AG09309 (cell line): ENCODE results near the gene MYO1E.
A peak's percentile ranks its signal among the peaks of the same experiment; 100 is the strongest.

Source experiments
- DNase-seq: peaks from one replicate; pipeline ENCODE4 v3.0.0-alpha.2; 2010; ENCODE audit warnings: low read depth
- H3K4me3 ChIP-seq: 2 replicates; pipeline ENCODE4 v1.5.1; 2011; ENCODE audit warnings: mild to moderate bottlenecking, low read depth, low read length, moderate library complexity; ENCODE audit not compliant: control insufficient read depth
- CTCF ChIP-seq: IDR thresholded peaks from 2 replicates; pipeline ENCODE4 v1.5.1; 2011; ENCODE audit warnings: mild to moderate bottlenecking, low read depth, low read length, inconsistent platforms; ENCODE audit not compliant: insufficient read depth, control insufficient read depth; ENCODE audit errors: missing control alignments

MYO1E gene

GRCh38 chr15:59354417-59355031 is 18.1 kb downstream of the MYO1E start:
- TF ChIP-seq CTCF, result no peak
- H3K4me3 ChIP-seq, result no peak overlapping the region

GRCh38 chr15:59353994-59354416 is 18.7 kb downstream of the MYO1E start:
- no peak for TF ChIP-seq CTCF
- DNase-seq, result no peak
- no peak overlapping the region for H3K4me3 ChIP-seq

More at GRCh38 chr15:59354417-59355031, 18.1 kb downstream of the MYO1E start:
- no peak for DNase-seq

GRCh38 chr15:59352683-59353082 is 20.0 kb downstream of the MYO1E start:
- no peak for TF ChIP-seq CTCF
- H3K4me3 ChIP-seq, result no peak overlapping the region
- no peak for DNase-seq

- no peak for DNase-seq
- no peak for TF ChIP-seq CTCF
- no peak overlapping the region for H3K4me3 ChIP-seq
Observed at GRCh38 chr15:59352189-59352588, 20.5 kb downstream of the MYO1E start.

GRCh38 chr15:59350421-59350732 is 22.3 kb downstream of the MYO1E start:
- H3K4me3 ChIP-seq, result no peak overlapping the region
- TF ChIP-seq CTCF, result no peak
- DNase-seq, result no peak

- H3K4me3 ChIP-seq, result no peak overlapping the region
- no peak for TF ChIP-seq CTCF
- DNase-seq, result peak; percentile 71
Observed at GRCh38 chr15:59349680-59350420, 22.8 kb downstream of the MYO1E start.
